Astrocyte of the spinal cord (primary cell): ENCODE measurements around the gene VPS41.

Source experiments
- DNase-seq: peaks from one replicate; pipeline ENCODE4 v3.0.0; 2011; ENCODE audit warnings: low read depth, low spot score
- H3K4me3 ChIP-seq: 2 replicates; pipeline ENCODE4 v1.5.1; 2011; ENCODE audit warnings: low read depth, mild to moderate bottlenecking, low read length, moderate library complexity
- CTCF ChIP-seq: IDR thresholded peaks from 2 replicates; pipeline ENCODE4 v1.5.1; 2012; ENCODE audit warnings: low read depth, mild to moderate bottlenecking, low read length, inconsistent platforms
- in situ Hi-C: cut with HindIII; loops from 2 replicates; pipeline ENCODE4 v1.10.0; 2017; ENCODE audit warnings: low sequenced_read_pairs

VPS41 gene

GRCh38 chr7:38760226-38760625 lies 148.8 kb downstream of the VPS41 start:
- DNase-seq = no peak
- in situ Hi-C loops = no loop called here
- no peak for TF ChIP-seq CTCF
- H3K4me3 ChIP-seq = no peak overlapping the region

DNA sequence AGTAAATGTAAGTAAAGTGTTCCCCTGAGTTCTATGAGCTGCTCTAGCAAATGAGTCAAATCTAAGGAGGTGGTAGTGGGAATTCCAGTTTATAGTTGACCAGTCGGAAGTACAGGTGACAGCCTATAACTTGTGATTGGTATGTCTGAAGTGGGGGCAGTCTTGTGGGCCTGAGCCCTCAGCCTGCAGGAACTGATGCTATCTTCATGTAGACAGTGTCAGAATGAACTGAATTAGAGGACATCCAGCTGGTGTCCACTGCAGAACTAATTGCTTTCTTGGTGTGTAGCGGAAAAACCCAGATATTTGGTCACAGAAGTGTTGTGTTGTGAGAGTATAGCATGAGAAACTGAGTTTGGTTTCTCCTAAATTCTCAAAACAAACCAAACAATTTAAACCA lies 150.0 kb downstream of the VPS41 start:
- in situ Hi-C loops = no loop called here
- TF ChIP-seq CTCF = no peak
- no peak for DNase-seq
- H3K4me3 ChIP-seq = no peak overlapping the region

DNA sequence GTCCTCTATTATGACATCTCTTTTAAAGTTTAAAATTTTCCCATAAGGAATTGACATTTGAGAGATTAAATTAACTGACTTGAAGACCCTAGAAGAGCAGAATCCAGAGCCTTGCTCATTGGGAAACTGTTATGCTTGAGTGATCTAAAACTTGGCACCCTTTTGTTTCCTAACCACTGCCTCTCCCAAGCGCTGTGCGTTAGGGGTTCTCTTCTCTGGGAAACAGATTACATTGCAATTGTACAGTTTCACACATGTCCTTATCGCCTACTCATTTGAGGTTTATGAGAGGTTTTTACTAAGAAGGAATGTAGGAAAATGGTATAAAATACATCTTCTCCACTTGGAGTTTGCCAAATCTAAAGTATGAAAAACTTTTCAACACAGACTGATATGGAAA lies 151.1 kb downstream of the VPS41 start:
- H3K4me3 ChIP-seq = no peak overlapping the region
- TF ChIP-seq CTCF = no peak
- DNase-seq = no peak
- in situ Hi-C loops = no loop called here

DNA sequence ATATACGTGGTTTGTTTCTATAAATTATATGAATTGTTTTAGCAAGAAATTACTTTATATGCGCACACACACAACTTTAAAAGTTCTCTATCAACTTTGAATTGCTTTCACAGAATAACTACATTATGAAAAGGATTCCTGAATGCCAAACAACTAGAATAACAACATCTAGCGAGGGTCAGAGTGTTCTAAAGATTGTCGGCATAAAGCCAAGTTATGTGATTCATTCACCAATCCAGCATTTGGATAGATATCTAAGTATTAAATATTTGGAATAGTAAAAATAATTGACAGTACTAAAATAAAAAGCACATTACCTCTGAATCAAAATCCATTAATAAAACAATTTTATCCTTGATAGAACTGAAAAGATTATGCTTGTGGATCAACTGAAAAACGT lies 152.5 kb downstream of the VPS41 start:
- in situ Hi-C loops = no loop called here
- no peak overlapping the region for H3K4me3 ChIP-seq
- TF ChIP-seq CTCF = no peak
- DNase-seq = no peak

- no peak for DNase-seq
- no peak for TF ChIP-seq CTCF
- no peak overlapping the region for H3K4me3 ChIP-seq
- in situ Hi-C loops = no loop called here
Observed at GRCh38 chr7:38753347-38753746, 155.6 kb downstream of the VPS41 start.

DNA sequence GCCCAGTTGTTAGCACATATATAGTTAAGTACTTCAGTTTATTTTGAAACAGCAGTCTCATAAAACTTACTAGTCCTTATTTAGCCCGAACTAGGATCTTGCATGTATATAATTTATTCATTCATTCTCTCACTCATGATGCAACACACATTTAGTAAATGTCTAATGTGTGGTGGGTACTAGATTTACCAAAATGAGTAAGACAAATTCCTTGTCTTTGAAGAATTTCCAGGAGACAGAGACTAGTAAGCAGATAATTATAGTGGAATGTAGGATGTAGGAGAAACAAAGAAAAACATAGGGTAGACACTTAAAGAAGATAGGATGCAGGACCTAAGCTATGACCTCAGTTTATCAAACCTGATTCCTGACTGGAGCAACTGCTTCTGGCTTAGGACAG lies 157.6 kb downstream of the VPS41 start:
- TF ChIP-seq CTCF = no peak
- DNase-seq = no peak
- in situ Hi-C loops = no loop called here
- no peak overlapping the region for H3K4me3 ChIP-seq

- TF ChIP-seq CTCF = peak; percentile 53
- peak; percentile 13 for DNase-seq
- H3K4me3 ChIP-seq = no peak overlapping the region
- in situ Hi-C loops = no loop called here
Observed at GRCh38 chr7:38748056-38748610, 160.9 kb downstream of the VPS41 start.
